Cardiac ventricle fibroblast (primary cell): ENCODE data around the gene SLC25A23. TPM values are rescaled to one million over a fixed set of nuclear protein-coding genes. Genes with fewer than 3 reads are reported as not detected.

ENCODE experiments used
- total RNA-seq: library from RNA; depleted of rRNA; stranded (reverse); fragments of >200 nt; gene quantifications from 2 replicates; pipeline ENCODE4 v1.2.3, GENCODE V29; 2015

Gene SLC25A23
- 28.9 and 48.6 TPM in 2 replicates for total RNA-seq

DNA sequence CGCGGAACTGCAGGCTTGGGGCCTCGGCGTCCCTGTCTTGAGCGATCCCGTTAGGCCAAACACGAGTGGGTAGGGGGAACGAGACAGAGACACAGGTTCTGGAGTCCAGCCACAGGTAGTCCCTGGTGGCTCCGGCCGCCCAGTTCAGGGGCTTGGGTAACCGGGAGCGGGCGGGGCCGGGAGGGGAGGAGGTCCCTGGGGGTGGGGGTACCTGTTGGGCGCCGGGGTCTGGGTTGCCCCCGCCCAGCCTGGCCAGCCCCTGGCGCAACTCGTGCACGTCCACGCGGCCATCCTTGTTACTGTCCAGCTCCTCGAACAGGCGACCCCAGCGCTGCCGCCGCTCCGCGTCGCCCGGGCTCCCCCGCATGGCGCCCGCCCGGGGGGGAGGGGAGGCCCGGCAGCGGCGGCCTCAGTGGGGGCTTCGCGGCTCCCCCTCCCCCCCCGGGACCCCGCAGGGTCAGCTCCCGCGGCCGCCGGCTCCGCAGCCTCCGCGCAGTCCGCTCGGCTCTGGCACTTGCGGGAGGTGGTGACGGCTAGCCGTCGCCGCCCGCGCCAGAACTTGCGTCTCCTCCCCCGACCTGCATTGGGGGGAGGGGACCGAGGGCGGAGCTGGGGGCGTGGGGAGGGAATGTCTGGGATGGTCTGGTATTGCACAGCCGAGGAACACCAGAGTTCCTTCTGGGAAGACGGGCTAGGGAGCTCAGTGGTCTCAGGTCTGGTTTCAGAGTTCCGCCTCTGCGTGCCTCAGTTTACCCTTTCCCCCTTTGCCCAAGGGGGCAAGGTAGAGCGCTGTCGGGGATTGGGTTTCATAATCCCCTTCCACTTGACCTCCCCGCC is at the start of gene SLC25A23:
SLC25A23 (minus strand) TSS at position 531 of the 837 bp plus-strand sequence; CDS start at position 367, 164 bp downstream.

DNA sequence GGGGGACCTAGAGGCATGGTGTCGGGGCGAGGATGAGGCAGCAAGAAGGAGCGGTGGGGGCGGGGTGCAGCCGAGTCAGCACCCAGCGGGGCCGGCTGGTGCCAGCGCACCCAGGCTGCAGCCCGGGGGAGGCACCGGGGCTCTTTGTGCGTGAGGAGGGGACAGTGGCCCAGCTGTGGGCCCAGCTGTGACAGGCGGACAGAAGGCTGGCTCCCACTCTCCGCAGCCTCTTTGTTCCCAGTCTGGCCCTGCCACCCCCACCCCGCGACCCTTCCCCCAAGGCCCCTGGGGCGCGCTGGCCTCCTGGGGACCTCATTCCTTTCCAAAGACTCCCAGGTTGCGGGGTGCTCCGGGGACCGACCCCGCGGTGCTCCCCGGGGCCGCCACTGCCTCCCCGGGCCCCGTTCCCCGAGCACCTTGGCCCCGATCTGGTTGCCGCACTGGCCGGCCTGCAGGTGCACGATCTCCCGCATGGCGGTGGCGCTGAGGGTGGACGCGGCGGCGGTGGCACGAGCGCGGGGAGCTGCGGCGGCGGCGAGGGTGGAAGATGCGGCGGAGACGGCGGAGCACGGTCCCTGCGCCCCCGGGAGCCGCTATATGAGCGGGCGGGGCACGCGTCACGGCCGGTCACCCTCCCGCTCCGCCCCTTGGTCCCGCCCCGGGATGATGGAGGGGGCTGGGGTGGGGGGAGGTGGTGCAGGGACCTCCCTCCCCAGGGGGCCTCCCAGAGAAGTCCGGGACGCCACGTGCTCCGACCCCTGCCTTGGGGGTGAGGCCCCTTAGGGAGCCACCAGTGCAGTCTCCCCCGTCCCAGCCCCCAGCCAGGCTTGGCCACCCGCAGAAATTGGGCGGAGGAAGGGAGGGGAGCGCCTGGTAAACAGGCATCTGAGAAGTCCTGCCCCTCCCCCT is 42.4 kb upstream of the SLC25A23 start, which contains the start of gene TUBB4A:
TUBB4A (minus strand) TSS at position 570 of the 909 bp plus-strand sequence; CDS start at position 473, 97 bp downstream.

DNA sequence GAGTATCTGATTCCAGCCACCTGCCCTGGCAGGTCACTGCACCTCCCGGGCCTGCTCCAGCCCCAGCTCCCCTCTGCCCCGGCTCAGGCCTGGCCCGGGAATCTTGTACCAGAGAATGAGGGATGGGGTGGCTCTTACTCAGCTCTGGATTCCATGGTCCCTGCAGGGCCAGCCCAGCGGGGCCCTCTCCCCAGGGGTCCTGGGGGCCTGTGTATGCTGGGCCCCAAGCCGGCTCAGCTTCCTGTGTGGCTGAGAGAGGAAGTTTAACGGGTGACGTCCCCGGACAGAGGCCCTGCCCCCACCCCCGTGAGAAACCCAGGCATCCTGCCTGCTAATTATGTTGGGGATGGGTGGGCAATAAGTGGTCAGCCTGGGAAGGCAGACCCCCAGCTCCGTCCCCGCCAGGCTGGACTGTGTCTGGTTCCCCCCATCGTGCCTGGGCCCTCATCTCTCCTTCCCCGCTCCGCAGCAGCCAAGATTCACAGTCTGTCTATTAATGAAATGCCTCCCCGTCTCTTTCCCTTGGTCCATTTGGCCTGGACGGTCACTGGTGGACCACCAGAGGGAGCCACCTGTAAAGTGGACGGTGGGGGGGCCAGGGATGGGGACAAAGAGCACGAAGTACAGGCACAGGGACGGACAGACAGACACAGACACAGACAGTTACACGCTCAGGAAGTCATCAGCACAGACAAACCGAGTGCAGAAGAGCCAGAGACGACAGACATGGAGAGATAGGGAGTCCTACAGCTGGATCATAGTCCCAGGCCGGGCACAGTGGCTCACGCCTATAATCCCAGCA is 22.1 kb upstream of the SLC25A23 start, which contains the start of gene DENND1C:
DENND1C (minus strand) TSS at position 247 of the 802 bp plus-strand sequence; CDS start at position 155, 92 bp downstream.

DNA sequence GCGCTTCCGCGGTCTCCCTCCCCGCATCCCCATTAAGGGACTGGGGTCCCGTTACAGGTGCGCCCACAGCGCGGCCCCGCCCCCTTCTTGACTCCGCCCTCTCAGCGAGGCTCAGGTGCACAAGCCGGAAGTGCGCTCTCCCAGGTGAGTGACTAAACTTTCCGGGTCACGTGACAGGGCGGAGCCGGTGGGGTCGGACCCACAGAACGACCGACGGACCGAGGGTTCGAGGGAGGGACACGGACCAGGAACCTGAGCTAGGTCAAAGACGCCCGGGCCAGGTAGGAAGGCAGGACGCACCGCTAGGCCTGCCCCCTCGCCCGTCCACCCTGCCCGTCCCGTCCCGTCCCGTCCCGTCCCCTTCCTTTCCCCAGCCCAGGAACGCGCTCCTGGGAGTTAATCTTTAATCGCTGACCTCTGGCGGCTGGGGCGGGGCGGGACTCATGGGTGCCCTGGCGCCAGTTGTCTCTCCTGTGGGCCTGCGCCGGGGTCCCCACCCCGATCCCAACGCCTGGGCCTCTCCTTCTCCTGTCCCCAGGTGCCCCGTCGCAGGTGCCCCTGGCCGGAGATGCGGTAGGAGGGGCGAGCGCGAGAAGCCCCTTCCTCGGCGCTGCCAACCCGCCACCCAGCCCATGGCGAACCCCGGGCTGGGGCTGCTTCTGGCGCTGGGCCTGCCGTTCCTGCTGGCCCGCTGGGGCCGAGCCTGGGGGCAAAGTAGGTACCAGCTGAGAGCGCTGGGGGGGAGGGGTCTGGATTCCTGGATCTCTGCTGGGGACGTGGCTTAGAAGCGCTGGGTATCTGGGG is 4.7 kb upstream of the SLC25A23 start, which contains the start of gene CRB3:
CRB3 (plus strand) TSS at position 202 of the 804 bp plus-strand sequence; CDS start at position 633, 431 bp downstream.

DNA sequence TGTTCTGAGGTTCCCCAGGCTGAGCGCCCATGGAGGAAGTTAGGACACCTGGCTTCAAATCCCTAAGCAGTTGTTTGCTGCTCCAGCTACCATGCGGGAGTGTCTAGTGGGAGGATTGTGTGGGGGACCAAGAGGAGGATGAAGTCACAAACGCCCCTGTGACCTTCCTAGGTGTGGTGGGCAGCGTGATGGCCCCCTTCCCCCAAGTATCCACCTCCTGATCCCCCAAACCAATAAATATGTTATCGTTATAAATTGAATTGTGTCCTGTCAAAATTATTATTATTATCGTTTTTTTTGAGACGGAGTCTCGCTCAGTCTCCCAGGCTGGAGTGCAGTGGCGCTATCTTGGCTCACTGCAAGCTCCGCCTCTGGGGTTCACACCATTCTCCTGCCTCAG is 25.9 kb downstream of the SLC25A23 start, which contains the start of gene SLC25A41:
SLC25A41 (minus strand) TSS at position 101 of the 400 bp plus-strand sequence; CDS start at position 31, 70 bp downstream.

DNA sequence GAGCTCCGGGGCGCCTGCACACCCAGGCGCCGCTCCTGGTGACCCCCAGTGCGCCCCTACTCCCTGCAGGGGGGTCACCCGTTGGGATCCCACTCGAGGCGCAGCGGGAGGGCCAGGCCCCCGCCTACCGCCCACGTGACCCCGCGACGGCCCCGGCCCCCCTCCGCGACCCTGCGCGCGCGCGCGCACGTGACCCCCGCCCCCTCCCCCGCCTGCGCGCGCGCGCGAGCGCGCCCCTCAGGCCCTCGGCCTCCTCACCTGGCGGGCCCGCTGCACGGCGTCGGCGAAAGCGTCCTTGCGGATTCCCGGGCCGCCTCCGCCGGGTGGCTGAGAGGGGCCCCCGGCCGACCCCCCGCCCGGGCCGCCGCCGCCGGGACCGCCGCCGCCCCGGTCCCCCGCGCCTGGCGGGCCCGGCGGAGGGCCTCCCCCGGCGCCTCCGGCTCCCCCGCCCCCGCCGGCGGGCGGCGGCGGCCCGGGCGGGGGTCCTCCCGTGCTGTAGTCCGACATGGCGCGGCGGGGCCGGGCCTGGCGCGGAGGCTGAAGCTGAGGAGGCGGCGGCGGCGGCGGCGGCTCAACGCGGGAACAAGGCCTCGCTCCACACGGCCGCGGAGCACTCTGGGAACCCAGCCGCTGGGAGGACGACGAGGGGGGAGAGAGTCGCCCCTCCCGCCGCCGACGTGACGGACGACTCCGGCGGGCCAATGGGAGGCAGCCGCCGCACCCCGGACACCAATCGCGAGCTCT is 35.2 kb downstream of the SLC25A23 start, which contains the start of gene KHSRP:
KHSRP (minus strand) TSS at position 617 of the 744 bp plus-strand sequence; CDS start at position 507, 110 bp downstream.

DNA sequence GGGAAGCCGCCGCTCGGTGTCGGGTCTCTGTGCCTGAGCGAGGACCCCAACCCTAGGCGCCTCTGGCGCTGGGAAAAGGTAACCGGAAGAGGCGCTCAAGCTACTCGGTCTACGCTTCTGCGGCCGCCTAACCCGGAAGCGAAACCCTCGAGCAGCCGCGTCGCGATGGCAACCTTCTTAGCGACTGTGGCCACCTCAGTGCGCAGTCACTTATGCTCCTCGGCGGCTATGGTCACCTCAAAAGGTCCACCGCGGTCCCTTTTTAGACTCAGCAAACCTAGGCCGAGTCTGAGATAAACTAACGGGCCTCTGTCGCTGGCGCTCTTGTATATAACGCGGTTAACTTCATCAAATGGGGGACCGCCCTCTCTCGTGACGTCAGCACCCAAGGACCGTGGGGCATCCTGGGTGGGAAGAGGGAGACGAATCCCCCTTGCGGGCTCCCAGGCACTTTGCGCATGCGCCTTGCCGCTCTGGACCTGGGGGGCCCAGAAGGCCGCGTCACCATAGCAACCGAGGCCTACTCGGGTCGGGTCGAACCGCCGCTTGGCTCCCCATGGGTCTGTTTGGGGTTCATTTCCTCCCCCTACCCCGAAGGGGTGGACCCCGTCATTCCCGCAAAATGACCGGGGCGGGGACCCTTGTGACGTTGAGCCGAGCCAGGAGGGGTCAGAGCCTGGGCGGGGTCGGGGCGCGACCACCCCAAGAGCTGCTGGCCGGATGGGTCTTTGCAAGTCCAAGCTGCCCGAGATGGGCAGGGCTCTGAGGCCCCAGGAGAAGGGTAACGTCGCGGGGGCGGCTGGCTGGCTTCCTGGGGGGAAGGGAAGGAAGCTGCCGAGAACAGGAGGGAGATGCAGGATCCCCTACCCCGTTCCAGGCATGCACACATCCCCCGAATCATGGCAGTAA is 66.3 kb downstream of the SLC25A23 start, which contains the start of gene GTF2F1:
GTF2F1 (minus strand) TSS at position 91 of the 909 bp plus-strand sequence. CDS start 169 bp downstream, outside the sequence.

Other genes starting within 250 kb of the SLC25A23 start
- gene MLLT1, start 179.8 kb downstream of the SLC25A23 start, total RNA-seq: 26.5 and 26.7 TPM in 2 replicates
- not detected in 2 replicates for gene ACER1, start 126.2 kb downstream of the SLC25A23 start, total RNA-seq
- gene CLPP, start 98.3 kb downstream of the SLC25A23 start, total RNA-seq: 60.2 and 69.9 TPM in 2 replicates
- 54.0 and 61.2 TPM in 2 replicates for gene ALKBH7, start 87.0 kb downstream of the SLC25A23 start, total RNA-seq
- 0.87 and 2.4 TPM in 2 replicates for gene PSPN, start 83.9 kb downstream of the SLC25A23 start, total RNA-seq
- gene GTF2F1, start 66.6 kb downstream of the SLC25A23 start, total RNA-seq: 50.8 and 57.8 TPM in 2 replicates
- 149 and 168 TPM in 2 replicates for gene KHSRP, start 35.0 kb downstream of the SLC25A23 start, total RNA-seq
- gene SLC25A41, start 26.0 kb downstream of the SLC25A23 start, total RNA-seq: not detected in 2 replicates
- gene CRB3, start 4.5 kb upstream of the SLC25A23 start, total RNA-seq: not detected in 2 replicates
- not detected in 2 replicates for gene DENND1C, start 22.0 kb upstream of the SLC25A23 start, total RNA-seq
- gene TUBB4A, start 42.5 kb upstream of the SLC25A23 start, total RNA-seq: not detected in 2 replicates
- gene TNFSF9, start 71.2 kb upstream of the SLC25A23 start, total RNA-seq: 0.20 and 1.1 TPM in 2 replicates
- gene CD70, start 131.4 kb upstream of the SLC25A23 start, total RNA-seq: not detected in 2 replicates
- 0.12 TPM in 1 of 2 replicates, not detected in the other for gene TNFSF14, start 210.4 kb upstream of the SLC25A23 start, total RNA-seq